ENCODE results near the gene LRCH4.
A peak's percentile ranks its signal among the peaks of the same experiment; 100 is the strongest.

The LRCH4 gene

DNA sequence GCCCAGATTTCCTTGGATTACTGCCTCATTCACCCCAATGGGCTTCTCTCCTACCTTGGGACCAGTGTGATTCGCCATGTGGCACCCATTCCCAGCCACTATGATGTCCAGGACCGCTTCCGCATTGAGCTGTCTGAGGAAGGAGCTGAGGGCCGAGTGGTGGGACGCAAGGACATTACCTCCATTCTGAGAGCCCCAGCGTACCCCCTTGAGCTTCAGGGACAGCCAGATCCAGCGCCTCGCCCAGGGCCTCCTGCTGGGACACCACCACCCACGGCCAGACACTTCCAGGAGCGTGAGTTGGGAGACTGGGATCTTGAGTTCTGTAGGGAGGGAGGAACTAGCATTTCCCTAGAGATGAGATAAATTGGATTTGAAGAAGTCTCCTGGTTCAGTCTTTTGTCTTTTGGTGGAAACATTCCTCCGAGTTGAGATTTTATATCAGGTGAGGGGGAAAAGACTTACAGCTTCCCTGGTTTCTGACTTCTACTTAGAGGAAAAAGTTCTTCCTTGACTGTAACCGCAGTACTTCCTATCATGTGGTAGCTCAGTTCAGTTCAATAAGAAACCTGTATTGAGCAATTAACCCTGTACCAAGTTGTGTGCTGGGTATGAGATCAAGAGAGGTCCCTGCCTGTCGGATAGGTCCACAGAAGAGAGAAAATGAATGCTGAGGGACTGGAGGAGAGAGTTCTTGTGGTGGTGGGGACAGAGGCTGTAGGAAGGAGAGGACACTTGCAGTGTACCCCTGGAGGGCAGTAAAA lies 27.7 kb upstream of the LRCH4 start:
- Mint-ChIP-seq H3K27ac (peak overlapping the region; percentile 14), H3K27me3 (peaks cover 10% of the 10 kb centered on the region), H3K4me1 (peaks cover 33% of the 10 kb centered on the region), H3K4me3 (peak overlapping the region; percentile 91), H3K9me3 (no peaks in the 10 kb centered on the region), H3K36me3 (peaks cover 21% of the 10 kb centered on the region)
- DNase-seq, result no peak
- CTCF ChIA-PET, result interaction anchor here (0.7 to 3.1 kb wide), 7 partner anchors 15 to 102 kb away, joined by 3 to 22 read pairs (median 4); partner anchors contain the start of gene GIGYF1

DNA sequence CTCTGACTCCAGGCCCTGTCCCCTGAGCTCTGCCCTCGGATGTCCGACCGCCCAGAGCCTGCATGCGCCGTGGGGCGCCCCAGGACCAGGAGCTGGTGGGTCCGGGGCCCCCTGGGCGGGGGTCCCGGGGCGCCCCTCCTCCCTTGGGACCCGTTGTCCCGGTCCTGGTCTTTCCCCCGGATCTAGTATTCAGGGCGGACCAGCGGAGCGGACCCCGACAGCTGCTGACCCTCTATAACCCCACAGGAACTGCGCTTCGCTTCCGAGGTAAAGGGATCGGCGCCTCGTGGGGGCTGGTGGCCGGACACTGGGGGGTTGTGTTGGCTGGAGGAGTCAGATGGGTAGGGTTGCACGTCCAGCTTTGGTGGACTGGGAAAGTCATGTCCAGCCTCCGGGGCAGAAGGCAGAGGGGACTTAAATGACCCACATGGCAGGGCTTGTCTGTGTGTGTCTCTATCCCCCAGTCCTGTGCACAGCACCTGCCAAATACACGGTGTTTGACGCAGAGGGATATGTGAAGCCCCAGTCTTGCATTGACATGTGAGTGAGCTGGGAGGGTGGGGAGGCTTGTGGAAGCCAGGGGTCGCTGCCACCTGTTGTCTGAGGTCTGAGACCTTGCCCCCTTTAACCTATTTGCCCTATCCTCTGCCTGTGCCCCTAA lies 26.9 kb upstream of the LRCH4 start:
- CTCF ChIA-PET, result interaction anchor here (0.5 to 3.1 kb wide), 9 partner anchors 14 to 101 kb away, joined by 3 to 22 read pairs (median 3); partner anchors contain the start of genes GIGYF1 and LRCH4
- peaks cover 15% of the 10 kb centered on the region for H3K27me3 Mint-ChIP-seq
- peaks cover 33% of the 10 kb centered on the region for H3K4me1 Mint-ChIP-seq
- peak; percentile 58 for DNase-seq
- H3K36me3 Mint-ChIP-seq, result peaks cover 21% of the 10 kb centered on the region
- no peaks in the 10 kb centered on the region for H3K9me3 Mint-ChIP-seq
- H3K27ac Mint-ChIP-seq, result peak overlapping the region; percentile 99
- H3K4me3 Mint-ChIP-seq, result peak overlapping the region; percentile 91

DNA sequence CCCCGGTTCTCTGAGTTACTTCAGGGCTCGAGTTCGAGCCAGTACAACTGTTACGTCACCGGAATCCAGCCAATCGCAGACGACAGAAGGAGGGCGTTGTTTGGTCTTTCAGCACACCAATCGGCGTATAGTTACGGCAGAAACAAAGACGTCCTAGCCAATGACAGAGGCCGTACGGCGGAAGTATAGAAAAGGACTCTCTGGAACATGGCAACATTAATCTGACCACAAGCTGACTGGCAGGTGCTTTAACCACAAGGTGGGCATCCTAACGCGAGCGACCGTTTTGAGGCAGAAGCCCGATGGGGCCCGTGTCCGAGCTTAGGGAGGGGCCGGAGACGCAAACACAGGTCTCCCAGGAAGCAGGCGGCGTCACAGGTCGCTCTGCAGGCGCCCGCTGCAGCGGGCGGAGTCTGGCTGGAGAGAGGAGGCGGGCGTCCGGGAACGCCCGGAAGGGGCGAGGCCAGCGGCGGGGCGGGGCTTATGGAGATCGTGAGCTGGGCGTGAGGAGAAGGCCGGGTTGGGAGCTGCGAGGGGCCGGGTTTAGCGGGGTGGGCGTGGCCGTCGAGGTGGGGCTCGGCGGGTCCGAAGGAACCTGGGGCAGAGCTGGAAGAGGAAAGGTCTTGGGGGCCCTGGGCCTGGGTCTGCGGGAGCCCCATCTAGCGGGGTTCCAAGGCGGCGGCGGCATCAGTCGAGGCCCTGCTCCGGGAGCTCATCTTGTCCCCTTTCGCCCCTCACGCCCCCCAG lies 26.2 kb upstream of the LRCH4 start, which contains the start of gene MOSPD3:
MOSPD3 (plus strand) TSS at position 558 of the 747 bp plus-strand sequence. CDS start 252 bp downstream, outside the sequence.
- Mint-ChIP-seq H3K4me1 (peaks cover 38% of the 10 kb centered on the region), H3K9me3 (no peaks in the 10 kb centered on the region), H3K36me3 (peaks cover 21% of the 10 kb centered on the region), H3K27ac (peak within 1 kb of the TSS; percentile 99), H3K4me3 (peak within 1 kb of the TSS; percentile 91), H3K27me3 (peaks cover 22% of the 10 kb centered on the region)
- CTCF ChIA-PET, result interaction anchor here (0.8 to 3.1 kb wide), 8 partner anchors 15 to 129 kb away, joined by 3 to 22 read pairs (median 4); partner anchors contain the start of genes GIGYF1 and LRCH4
- DNase-seq, result peak; percentile 99

DNA sequence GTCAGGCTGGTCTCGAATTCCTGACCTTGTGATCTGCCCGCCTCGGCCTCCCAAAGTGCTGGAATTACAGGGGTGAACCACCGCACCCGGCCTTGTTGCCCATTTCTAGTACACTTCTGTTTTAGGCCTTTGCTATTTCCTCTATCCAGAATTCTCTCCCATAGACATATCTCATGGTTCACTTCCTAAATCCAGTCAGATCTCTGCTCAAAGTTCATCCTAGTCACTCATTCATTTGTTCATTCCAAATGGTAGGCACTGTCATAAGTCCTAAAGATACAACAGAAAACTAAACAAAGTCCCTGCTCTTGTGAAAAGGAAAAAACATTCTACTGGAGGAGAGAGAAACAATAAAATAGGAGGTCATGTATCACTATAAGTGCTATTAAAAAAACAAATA lies 24.0 kb upstream of the LRCH4 start:
- peak overlapping the region; percentile 2 for H3K4me3 Mint-ChIP-seq
- H3K27ac Mint-ChIP-seq, result no peak overlapping the region
- CTCF ChIA-PET, result no interaction called here
- peaks cover 44% of the 10 kb centered on the region for H3K4me1 Mint-ChIP-seq
- DNase-seq, result no peak
- peaks cover 41% of the 10 kb centered on the region for H3K27me3 Mint-ChIP-seq
- H3K36me3 Mint-ChIP-seq, result peaks cover 8% of the 10 kb centered on the region
- no peaks in the 10 kb centered on the region for H3K9me3 Mint-ChIP-seq

DNA sequence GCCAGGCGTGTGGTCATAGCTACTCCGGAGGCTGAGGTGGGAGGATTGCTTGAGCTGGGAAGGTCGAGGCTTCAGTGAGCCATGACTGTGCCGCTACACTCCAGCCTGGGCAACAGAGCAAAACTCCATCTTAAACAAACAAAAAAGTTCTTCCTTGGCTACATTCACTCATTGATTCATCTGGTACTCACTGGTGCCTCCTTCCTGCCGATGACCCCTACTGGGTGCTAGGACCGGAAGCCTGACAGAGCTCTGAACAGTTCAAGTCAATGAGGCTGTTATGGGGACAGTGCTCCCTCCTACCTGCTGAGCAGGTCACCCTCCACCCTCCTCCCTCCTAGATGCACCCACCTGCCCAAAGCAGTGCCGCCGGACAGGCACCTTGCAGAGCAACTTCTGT lies 21.2 kb upstream of the LRCH4 start:
- Mint-ChIP-seq H3K4me3 (peak overlapping the region; percentile 27), H3K36me3 (no peaks in the 10 kb centered on the region), H3K27ac (no peak overlapping the region)

DNA sequence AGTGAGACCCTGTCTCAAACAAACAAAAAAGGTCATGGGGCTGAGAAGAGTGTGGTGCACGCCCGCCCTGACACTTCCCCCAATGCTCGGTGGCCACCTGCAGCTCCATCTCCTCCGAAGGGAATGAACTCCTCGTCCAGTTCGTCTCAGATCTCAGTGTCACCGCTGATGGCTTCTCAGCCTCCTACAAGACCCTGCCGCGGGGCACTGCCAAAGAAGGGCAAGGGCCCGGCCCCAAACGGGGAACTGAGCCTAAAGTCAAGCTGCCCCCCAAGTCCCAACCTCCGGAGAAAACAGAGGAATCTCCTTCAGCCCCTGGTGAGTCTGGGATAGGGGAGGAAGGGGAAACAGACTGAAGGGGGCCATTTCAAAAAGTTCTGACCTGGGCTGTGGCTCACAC lies 20.4 kb upstream of the LRCH4 start:
- CTCF ChIA-PET, result interaction anchor here (1.2 to 1.8 kb wide), 3 partner anchors 23 to 145 kb away, joined by 4 to 6 read pairs (median 5); no protein-coding TSS in a partner anchor
- no peak for DNase-seq
- Mint-ChIP-seq H3K9me3 (no peaks in the 10 kb centered on the region), H3K27me3 (peaks cover 68% of the 10 kb centered on the region), H3K36me3 (no peaks in the 10 kb centered on the region), H3K4me1 (peaks cover 40% of the 10 kb centered on the region), H3K4me3 (peak overlapping the region; percentile 88), H3K27ac (no peak overlapping the region)

More for the DNA sequence above, 21.2 kb upstream of the LRCH4 start:
- Mint-ChIP-seq H3K27me3 (peaks cover 60% of the 10 kb centered on the region), H3K4me1 (peaks cover 40% of the 10 kb centered on the region), H3K9me3 (no peaks in the 10 kb centered on the region)
- CTCF ChIA-PET, result interaction anchor here (1.2 kb wide), 1 partner anchor 146 kb away, joined by 5 read pairs; no protein-coding TSS in a partner anchor
- no peak for DNase-seq

DNA sequence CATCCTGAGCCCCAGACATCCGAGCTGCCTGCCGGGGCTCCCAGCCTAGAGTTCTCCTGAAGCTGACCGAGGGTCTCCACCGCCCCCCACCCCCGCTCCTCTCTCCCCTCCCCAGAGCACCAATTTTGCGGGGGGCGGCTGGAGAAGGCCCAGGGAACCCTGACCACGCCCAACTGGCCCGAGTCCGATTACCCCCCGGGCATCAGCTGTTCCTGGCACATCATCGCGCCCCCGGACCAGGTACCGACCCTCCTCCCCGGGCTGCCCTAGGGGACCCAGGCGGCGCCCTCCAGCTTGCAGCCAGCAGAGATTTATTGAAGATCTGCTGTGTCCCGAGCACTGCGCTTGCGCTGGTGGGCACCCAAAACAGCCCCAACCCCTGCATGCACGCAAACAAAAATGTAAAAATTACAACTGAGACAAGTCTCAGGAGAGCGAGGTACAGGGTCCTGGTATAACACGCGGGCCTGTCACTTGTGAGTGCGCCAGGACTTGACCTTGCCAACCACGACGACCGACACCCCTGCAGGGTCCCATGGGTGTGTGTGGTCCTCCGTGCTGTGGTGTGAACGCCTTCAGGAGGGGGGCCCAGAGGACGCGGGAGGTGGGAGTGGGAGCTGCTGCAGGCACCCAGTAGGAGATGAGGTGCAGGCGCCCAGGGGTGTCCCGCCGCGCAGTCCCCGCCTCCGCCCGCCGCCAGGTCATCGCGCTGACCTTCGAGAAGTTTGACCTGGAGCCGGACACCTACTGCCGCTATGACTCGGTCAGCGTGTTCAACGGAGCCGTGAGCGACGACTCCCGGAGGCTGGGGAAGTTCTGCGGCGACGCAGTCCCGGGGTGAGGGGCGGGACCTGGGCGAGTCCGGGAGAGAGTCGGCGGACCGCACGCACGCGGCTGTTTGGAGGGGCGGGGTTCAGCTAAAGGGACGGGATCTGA lies 19.3 kb upstream of the LRCH4 start:
- Mint-ChIP-seq H3K36me3 (no peaks in the 10 kb centered on the region), H3K27ac (peak overlapping the region; percentile 79), H3K4me3 (peak overlapping the region; percentile 88), H3K9me3 (no peaks in the 10 kb centered on the region), H3K27me3 (peaks cover 65% of the 10 kb centered on the region), H3K4me1 (peaks cover 34% of the 10 kb centered on the region)
- CTCF ChIA-PET, result interaction anchor here (0.6 to 1.8 kb wide), 7 partner anchors 18 to 86 kb away, joined by 3 to 6 read pairs (median 4); no protein-coding TSS in a partner anchor
- peak; percentile 71 for DNase-seq

DNA sequence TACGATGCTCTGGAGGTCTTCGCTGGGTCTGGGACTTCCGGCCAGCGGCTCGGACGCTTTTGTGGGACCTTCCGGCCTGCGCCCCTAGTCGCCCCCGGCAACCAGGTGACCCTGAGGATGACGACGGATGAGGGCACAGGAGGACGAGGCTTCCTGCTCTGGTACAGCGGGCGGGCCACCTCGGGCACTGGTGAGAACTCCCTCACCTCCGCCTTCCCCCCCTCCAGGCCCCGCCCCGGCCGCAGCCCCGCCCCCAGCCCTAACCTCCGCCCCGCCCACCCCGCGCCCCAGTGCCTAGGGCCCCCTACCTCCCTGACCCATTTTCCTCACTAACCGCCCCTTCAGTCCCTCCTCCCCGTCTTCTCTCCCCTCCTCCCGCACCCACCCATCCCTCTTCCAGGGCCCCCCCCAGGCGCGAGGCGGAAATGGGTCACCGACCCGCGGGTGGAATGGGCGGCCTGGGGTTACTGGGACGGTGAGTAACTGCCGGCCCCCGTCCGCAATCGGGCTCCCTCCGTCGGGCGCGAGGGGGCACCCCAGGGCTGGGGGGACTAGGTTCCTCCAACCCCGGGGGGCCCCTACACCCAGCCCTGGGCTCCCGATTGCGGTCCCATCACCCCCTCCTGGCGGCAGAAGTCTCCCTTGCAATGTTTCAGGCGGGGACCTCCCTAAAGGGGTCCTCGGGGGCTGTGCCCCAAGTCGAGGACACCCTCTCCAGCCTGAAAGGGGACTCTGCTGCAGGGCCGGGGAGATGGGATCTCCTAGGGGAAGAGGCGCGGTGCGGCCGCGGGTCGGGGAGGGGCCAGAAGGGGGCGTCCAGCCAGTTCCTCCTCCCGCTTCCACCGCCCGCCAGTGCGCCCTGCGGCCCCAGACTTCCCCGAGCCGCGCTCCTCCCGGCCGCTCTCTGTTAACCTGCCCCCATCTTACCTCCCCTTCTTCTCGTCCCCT lies 18.4 kb upstream of the LRCH4 start:
- Mint-ChIP-seq H3K27me3 (peaks cover 72% of the 10 kb centered on the region), H3K27ac (peak overlapping the region; percentile 87), H3K9me3 (no peaks in the 10 kb centered on the region), H3K4me1 (peaks cover 34% of the 10 kb centered on the region), H3K36me3 (no peaks in the 10 kb centered on the region), H3K4me3 (peak overlapping the region; percentile 88)
- CTCF ChIA-PET, result interaction anchor here (0.7 to 1.8 kb wide), 6 partner anchors 17 to 87 kb away, joined by 3 to 6 read pairs (median 4); no protein-coding TSS in a partner anchor
- DNase-seq, result peak; percentile 88

DNA sequence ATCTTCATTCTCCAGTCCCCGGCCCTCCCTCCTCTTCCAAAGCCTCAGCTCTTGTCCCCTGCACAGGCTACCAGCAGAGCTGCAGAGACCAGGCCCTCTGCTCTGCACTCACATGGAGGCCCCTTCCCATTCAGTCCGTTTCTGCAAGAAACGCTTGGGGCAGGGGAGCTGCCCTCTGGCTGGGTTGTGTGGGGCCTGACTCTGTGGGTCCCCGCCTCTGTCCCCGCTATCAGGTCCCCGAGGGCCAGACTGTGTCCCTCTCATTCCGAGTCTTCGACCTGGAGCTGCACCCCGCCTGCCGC lies 17.7 kb upstream of the LRCH4 start:
- Mint-ChIP-seq H3K36me3 (no peaks in the 10 kb centered on the region), H3K4me1 (peaks cover 36% of the 10 kb centered on the region), H3K27me3 (peaks cover 73% of the 10 kb centered on the region), H3K27ac (peak overlapping the region; percentile 87), H3K9me3 (no peaks in the 10 kb centered on the region), H3K4me3 (peak overlapping the region; percentile 88)
- DNase-seq, result no peak
- CTCF ChIA-PET, result interaction anchor here (1.1 to 1.7 kb wide), 2 partner anchors 31 to 102 kb away, joined by 3 to 5 read pairs; partner anchors contain the start of gene POP7

DNA sequence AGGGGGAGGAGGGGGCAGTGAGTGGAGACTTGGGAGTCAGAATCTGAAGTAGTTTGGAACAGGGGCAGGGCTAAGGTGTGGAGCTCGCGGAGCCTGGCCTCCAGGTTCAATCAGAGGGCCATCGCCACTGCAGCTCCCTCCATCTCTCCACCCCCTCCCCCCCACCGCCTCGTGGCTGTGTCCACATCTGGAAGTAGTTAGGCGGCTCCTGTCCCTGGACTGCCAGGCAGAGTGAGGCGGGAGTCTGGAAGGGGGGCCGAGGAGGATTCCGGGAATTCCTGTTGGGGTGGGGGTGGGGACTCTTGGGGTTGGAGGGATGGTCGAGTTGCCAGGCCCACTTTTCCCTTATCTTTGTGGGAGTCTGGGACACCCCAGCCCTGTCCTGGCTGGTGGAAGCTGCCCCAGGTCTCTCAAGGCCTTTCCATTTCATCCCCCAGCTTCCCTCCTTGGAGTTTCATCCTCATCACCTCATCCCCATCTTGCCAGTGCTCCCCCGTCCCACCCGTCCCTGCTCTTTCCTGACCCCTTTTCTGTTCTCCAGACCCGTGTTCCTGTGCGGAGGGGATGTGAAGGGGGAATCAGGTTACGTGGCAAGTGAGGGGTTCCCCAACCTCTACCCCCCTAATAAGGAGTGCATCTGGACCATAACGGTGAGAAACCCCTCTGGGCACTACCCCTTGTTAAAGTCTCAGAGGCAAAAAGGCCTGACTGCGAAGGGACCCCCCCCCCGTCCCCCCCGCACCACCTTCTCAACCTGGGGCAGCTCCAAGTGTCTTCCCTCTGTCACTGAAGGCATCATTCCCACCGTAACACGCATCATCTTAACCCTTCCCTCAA lies 17.2 kb upstream of the LRCH4 start:
- Mint-ChIP-seq H3K27me3 (peaks cover 70% of the 10 kb centered on the region), H3K9me3 (no peaks in the 10 kb centered on the region), H3K36me3 (no peaks in the 10 kb centered on the region), H3K4me1 (peaks cover 41% of the 10 kb centered on the region), H3K4me3 (peak overlapping the region; percentile 88), H3K27ac (no peak overlapping the region)
- CTCF ChIA-PET, result interaction anchor here (1.1 to 1.7 kb wide), 2 partner anchors 31 to 102 kb away, joined by 3 to 5 read pairs; partner anchors contain the start of gene POP7
- DNase-seq, result no peak

DNA sequence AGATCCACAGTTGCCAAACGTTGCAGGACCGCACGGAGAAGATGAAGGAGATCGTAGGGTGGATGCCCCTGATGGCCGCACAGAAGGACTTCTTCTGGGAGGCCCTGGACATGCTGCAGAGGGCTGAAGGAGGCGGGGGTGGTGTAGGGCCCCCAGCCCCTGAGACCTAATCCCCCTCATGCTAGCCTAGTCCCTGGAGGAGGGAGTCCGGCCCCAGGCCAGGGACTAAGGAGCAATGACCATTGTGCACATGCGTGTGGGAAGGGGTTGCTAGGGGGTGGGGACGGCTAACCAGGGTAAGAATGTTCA lies 14.8 kb upstream of the LRCH4 start:
- DNase-seq, result no peak
- CTCF ChIA-PET, result no interaction called here
- Mint-ChIP-seq H3K27me3 (peaks cover 57% of the 10 kb centered on the region), H3K27ac (no peak overlapping the region), H3K4me1 (peaks cover 31% of the 10 kb centered on the region), H3K4me3 (no peak overlapping the region), H3K36me3 (no peaks in the 10 kb centered on the region), H3K9me3 (no peaks in the 10 kb centered on the region)
